Loucy (cell line): ENCODE measurements around the gene SPOCK1.

Experiments used
- H2AFZ ChIP-seq: fragments of 200-600 bp; sonication (generic); 2 replicates; pipeline ENCODE4 v1.6.0; 2016; ENCODE audit warnings: antibody characterized with exemption, mild to moderate bottlenecking, low read length, moderate library complexity
- H3F3A ChIP-seq: fragments of 200-600 bp; 2 replicates; pipeline ENCODE4 v1.6.0; 2016; ENCODE audit warnings: antibody characterized with exemption, low read depth, mild to moderate bottlenecking
- H3K27me3 ChIP-seq: fragments of 200-600 bp; sonication (generic); 2 replicates; pipeline ENCODE4 v1.6.1; 2014; ENCODE audit warnings: low read length, mild to moderate bottlenecking; ENCODE audit not compliant: insufficient read depth, poor library complexity, severe bottlenecking
- H3K36me3 ChIP-seq: fragments of 200-600 bp; sonication (generic); 2 replicates; pipeline ENCODE4 v1.6.1; 2016; ENCODE audit warnings: low read length; ENCODE audit not compliant: insufficient read depth
- H3K4me1 ChIP-seq: fragments of 200-600 bp; sonication (generic); 2 replicates; pipeline ENCODE4 v1.5.1; 2014; ENCODE audit warnings: low read length, mild to moderate bottlenecking; ENCODE audit not compliant: insufficient read depth, poor library complexity, severe bottlenecking
- H3K4me2 ChIP-seq: fragments of 200-600 bp; sonication (generic); 2 replicates; pipeline ENCODE4 v1.6.0; 2014; ENCODE audit warnings: antibody characterized with exemption, low read length, low read depth, mild to moderate bottlenecking; ENCODE audit not compliant: poor library complexity, severe bottlenecking
- H3K4me3 ChIP-seq: fragments of 200-600 bp; sonication (generic); 2 replicates; pipeline ENCODE4 v1.5.1; 2014; ENCODE audit warnings: low read length, mild to moderate bottlenecking, mixed read lengths; ENCODE audit not compliant: poor library complexity, severe bottlenecking
- H3K79me2 ChIP-seq: fragments of 200-600 bp; sonication (generic); 2 replicates; pipeline ENCODE4 v1.6.1; 2014; ENCODE audit warnings: low read length; ENCODE audit not compliant: insufficient read depth
- H3K9ac ChIP-seq: fragments of 200-600 bp; sonication (generic); 2 replicates; pipeline ENCODE4 v1.6.0; 2014; ENCODE audit warnings: mild to moderate bottlenecking, low read depth, low read length, moderate library complexity; ENCODE audit not compliant: poor library complexity, severe bottlenecking
- H3K9me2 ChIP-seq: fragments of 200-600 bp; sonication (generic); replicated peaks from 2 replicates; pipeline ENCODE4 v1.6.1; 2016; ENCODE audit warnings: low read depth, low read length, mixed read lengths
- H3K9me3 ChIP-seq: fragments of 200-600 bp; sonication (generic); 2 replicates; pipeline ENCODE4 v1.6.1; 2014; ENCODE audit warnings: mild to moderate bottlenecking, antibody characterized with exemption, low read length, low read depth; ENCODE audit not compliant: insufficient read depth
- H4K20me1 ChIP-seq: fragments of 200-600 bp; sonication (generic); 2 replicates; pipeline ENCODE4 v1.6.0; 2014; ENCODE audit warnings: antibody characterized with exemption, low read length, mild to moderate bottlenecking; ENCODE audit not compliant: insufficient read depth, poor library complexity, severe bottlenecking
- EZH2phosphoT487 ChIP-seq: fragments of 200-600 bp; IDR thresholded peaks from 2 replicates; pipeline ENCODE4 v1.6.1; 2018; ENCODE audit warnings: antibody characterized with exemption, mild to moderate bottlenecking, moderate library complexity, borderline replicate concordance
- TF ChIP-seq, protein P1 (sequence below): fragments of 200-600 bp; sonication (generic); conservative IDR thresholded peaks from 2 replicates; pipeline ENCODE4 v1.5.1; 2014; ENCODE audit warnings: mild to moderate bottlenecking, antibody characterized with exemption, low read length

Gene SPOCK1

DNA sequence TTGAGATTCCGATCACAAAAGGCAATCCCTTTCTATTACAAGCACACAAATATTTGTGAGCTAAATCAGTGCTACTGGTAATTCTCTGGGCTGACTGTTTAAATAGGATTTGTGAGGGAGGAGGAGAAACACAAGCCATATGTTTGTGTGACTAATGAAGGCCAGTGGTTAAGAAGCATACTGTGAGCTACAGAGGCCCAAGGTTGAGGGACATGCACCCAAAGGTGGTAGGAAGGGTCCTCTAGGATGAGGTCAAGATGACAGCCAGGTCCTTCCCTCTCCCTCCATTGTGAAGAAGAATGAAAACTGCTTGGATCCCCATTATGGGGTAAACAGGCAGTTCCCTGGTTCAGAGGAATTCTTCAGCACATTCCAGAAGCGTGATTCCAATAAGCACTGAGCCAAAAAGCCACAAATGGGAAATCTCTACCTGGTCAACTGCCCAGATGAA, 83.9 kb downstream of the SPOCK1 start:
- Histone ChIP-seq H3K79me2 (no peaks in the 10 kb centered on the region), H3K4me1 (no peaks in the 10 kb centered on the region), H3K27me3 (no peaks in the 10 kb centered on the region), H3K9me2 (no peaks in the 10 kb centered on the region), H3K9me3 (no peaks in the 10 kb centered on the region), H3F3A (no peaks in the 10 kb centered on the region), H4K20me1 (no peaks in the 10 kb centered on the region), H3K36me3 (no peaks in the 10 kb centered on the region), H3K4me3 (no peak overlapping the region), H2AFZ (no peak overlapping the region), H3K4me2 (no peak overlapping the region), H3K9ac (no peak overlapping the region)
- TF ChIP-seq, protein P1, sequence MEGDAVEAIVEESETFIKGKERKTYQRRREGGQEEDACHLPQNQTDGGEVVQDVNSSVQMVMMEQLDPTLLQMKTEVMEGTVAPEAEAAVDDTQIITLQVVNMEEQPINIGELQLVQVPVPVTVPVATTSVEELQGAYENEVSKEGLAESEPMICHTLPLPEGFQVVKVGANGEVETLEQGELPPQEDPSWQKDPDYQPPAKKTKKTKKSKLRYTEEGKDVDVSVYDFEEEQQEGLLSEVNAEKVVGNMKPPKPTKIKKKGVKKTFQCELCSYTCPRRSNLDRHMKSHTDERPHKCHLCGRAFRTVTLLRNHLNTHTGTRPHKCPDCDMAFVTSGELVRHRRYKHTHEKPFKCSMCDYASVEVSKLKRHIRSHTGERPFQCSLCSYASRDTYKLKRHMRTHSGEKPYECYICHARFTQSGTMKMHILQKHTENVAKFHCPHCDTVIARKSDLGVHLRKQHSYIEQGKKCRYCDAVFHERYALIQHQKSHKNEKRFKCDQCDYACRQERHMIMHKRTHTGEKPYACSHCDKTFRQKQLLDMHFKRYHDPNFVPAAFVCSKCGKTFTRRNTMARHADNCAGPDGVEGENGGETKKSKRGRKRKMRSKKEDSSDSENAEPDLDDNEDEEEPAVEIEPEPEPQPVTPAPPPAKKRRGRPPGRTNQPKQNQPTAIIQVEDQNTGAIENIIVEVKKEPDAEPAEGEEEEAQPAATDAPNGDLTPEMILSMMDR, result no peak
- TF ChIP-seq EZH2phosphoT487, result no peak

DNA sequence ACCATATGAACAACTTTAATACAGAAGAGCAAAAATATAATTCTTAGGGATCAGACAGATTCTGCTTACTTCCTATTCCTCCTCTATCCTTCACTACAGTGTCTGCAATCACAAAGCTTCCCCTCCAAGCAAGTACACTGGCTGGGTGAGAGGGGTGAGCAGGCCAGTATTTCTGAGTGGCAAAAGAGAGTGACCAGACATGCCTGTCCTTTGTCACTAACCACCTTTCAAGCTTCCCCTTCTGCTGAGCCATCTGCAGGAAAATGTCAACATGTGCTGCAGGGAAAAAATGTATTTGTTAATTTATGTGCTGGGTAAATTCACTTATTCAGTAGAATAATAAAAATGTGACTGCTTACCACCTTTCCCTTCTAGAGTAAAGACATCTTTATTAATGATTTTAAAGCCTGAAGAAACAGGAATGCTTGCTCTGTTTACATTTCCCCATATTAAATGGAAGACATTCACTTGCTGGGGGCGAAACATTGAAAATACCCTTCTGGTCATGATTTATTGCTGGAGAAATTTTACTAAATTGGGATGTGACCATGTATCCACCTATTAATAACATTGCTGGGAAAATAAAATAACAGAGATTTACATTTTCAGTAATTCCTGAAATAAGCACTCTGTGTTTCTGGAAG, 84.9 kb downstream of the SPOCK1 start:
- no peaks in the 10 kb centered on the region for H4K20me1 ChIP-seq
- no peaks in the 10 kb centered on the region for H3K27me3 ChIP-seq
- no peak overlapping the region for H3K4me2 ChIP-seq
- no peaks in the 10 kb centered on the region for H3K4me1 ChIP-seq
- H3K9me2 ChIP-seq, result no peaks in the 10 kb centered on the region
- no peak overlapping the region for H2AFZ ChIP-seq
- no peaks in the 10 kb centered on the region for H3F3A ChIP-seq
- no peaks in the 10 kb centered on the region for H3K9me3 ChIP-seq
- no peaks in the 10 kb centered on the region for H3K36me3 ChIP-seq
- H3K9ac ChIP-seq, result no peak overlapping the region
- TF ChIP-seq, protein P1, result no peak
- TF ChIP-seq EZH2phosphoT487, result no peak
- no peak overlapping the region for H3K4me3 ChIP-seq
- no peaks in the 10 kb centered on the region for H3K79me2 ChIP-seq

DNA sequence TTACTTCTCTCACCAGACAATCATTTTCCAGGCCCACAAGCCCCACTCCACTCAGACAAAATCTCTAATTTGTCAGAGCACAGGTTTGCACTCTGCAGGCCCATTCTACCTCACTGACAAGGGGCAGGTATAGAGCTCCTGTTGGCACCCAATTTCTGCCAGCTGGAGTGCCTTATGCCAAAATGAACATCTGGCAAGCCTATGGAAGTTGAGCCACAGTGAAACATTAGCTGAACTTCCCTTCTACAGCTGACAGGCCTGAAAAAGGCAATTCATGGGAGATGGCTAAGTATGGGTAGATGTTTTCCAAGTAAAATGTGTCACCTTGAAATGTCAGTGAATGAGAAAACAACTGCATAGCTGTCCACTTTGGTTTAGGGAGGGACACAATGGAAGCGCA, 87.0 kb downstream of the SPOCK1 start:
- no peaks in the 10 kb centered on the region for H3K36me3 ChIP-seq
- no peaks in the 10 kb centered on the region for H3K9me3 ChIP-seq
- H3K4me1 ChIP-seq, result no peaks in the 10 kb centered on the region
- H3K9ac ChIP-seq, result no peak overlapping the region
- no peaks in the 10 kb centered on the region for H3F3A ChIP-seq
- no peak for TF ChIP-seq EZH2phosphoT487
- TF ChIP-seq, protein P1, result no peak
- no peaks in the 10 kb centered on the region for H3K79me2 ChIP-seq
- H3K9me2 ChIP-seq, result no peaks in the 10 kb centered on the region
- H3K4me3 ChIP-seq, result no peak overlapping the region
- H4K20me1 ChIP-seq, result no peaks in the 10 kb centered on the region
- H3K27me3 ChIP-seq, result no peaks in the 10 kb centered on the region
- no peak overlapping the region for H3K4me2 ChIP-seq
- no peak overlapping the region for H2AFZ ChIP-seq
